HG02798 (cell line): ENCODE results near the gene GBP4.

ENCODE experiments used
- ATAC-seq: cut with Tn5 transposase; IDR thresholded peaks from one replicate; pipeline ENCODE4 v1.9.1; 2021; ENCODE audit warnings: mild to moderate bottlenecking; ENCODE audit not compliant: unreplicated experiment, poor library complexity

Gene GBP4

DNA sequence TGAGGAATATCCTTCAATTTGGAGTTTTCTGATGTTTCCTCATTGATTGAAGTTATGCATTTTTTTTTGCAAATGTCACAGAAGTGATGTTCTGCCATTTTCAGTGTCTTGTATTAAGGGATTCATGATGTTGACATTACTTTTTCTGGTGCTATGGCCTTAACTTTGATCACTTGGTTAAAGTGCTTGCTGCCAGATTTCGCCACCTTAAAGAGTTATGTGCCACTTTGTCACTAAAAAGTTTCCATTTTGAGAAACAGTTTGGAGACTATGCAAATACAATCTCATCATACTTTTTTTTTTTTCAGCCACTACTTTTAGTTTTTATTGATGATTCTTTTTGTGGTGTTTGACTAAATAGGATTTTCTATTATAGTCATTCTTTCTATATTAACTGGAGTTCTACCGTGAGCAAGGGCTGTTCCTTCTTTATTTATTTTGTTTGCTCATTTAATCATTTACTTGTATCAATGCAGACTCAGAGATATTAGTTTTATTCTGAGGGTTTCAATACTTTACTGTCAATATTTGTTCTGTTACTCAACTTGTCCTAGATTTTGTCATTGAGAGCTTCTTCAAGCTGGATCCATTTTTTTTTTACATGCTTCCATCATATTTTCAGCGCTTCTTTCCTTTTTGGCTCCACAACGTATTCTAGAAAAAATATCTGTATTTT, 26.1 kb downstream of the GBP4 start:
- ATAC-seq, result no peak

DNA sequence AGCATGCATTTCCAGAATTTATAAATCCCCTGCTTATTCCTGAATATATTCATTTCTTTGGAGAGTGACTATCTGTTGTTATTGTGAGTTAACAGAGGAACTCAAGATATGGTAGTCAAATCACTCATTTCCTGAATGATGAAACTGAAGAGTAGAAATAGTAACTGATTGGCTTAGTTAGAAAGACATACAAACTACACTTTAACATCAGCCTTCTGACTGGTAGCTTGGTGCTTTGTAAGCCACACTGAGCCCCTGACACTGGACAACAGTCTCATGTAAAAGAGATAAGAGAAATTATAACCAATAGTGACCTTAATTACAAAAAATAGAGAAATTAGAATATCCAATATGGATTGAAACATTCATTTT, 27.7 kb downstream of the GBP4 start:
- no peak for ATAC-seq

DNA sequence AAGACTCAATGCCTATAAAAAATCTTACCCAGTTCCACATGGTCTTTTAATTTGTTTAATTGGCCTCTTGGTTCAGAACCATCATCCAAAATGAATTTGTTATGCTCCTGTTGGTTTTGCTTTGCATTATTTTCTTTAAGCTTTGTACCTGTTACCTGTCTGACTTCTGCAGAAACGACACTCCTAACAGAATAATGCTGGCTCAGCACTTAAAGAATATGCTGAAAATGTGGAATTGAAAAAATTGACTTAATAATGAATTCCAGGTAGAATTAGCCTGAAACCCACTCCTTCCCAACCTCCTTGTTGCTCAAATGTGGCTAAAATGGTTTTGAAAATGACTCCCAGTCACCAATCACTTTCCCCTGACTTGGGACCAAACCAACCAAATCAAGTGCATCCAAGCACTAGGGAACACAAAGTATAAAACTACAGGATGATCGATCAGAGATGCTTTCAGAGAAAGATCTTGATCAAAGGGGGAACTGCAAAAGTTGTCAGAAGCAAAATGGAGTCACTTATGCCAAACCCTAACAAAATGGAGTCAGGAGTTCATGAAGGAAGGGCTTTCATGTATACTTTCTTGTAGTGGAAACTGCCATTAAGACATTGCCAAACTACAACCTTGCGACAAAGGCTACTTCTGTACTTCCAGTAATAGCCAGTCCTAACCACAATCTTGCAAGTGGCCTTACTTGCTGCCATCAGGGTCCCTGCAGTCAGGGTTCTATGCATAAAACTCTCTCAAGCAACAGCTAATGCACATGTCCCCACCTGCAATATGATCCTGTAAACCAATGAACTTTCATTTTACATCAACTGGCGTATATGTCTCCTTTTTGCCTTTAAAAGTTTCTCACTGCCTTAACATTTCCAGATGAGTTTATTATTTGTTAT, 28.3 kb downstream of the GBP4 start:
- no peak for ATAC-seq

DNA sequence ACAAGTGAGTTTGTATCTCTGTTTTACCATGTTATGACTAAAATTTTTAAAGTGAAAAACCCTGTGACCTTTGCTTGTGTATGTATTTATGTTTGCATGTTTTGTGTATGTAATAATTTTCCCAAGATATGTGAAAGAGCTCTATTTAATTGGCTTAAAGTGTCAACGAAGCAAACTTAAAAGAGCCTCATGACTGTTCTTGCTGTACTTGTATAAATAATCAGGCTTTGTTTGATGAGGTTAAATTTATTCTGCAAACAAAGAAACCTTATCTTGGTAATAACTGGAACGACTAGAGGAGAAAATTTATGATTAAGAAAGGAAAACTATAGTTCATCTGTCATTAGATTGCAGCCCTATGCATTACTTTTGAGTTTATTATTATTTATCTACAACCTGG, 29.6 kb downstream of the GBP4 start:
- ATAC-seq, result no peak

DNA sequence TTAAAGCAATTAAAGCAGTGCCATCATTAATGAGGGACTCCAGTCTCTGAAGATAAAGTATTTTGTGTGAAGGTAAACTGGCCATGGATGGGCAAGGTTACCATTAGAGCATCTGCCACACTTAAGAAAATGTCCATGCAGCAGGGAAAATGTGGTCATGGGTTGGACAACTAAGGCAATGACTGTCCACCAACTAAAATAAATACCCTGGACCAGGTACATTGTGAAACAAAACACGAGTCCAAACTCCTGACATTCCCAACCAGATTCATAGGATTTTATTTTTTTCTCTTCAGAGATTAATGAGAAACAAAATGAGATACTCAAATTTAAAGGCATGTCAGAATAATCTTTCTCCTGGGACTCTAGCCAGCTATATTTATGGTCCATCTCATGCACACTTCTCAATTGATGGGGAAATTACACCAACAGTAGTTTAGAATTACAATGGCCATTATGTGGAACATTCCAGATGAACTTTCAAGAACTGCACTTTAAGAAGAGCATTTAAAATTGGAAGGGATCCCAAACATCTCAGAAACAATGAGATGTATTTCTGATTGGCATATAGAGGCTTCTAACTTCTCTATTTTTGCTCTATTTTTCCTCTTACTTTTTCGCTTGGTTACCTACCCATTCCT, 31.0 kb downstream of the GBP4 start:
- ATAC-seq, result no peak

DNA sequence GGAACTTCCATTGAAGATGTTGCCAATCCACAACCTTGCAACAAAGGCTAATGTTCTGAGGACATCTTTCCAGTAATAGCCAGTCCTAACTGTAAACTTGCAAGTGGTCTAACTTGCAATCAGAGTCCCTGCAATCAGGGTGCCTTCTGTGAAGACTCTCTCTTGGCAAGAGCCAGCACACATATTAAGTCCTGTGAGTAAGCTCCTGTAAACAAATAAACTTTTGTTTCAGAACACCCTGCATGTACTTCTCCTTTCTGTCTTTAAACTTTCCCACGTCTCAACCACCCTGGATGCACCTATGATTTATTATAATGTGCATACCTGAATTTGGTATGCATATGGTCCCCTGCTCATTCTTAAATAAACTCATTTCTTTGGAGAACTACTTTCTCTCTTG, 32.0 kb downstream of the GBP4 start:
- ATAC-seq, result no peak

DNA sequence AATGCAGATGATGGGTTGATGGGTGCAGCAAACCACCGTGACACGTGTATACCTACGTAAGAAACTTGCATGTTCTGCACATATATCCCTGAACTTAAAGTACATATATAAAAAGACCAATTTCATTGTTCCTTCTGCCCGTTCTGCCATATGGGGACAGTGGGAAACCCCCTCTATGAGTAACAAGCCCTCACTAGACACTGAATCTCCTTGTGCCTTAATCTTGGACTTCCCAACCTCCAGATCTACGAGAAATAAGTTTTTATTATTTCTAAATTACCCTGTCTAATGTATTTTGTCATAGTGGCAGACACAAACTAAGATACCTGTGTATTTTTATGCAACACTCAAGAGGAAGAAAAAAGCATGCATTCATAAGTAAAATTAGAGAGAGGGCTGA, 32.9 kb downstream of the GBP4 start:
- no peak for ATAC-seq

DNA sequence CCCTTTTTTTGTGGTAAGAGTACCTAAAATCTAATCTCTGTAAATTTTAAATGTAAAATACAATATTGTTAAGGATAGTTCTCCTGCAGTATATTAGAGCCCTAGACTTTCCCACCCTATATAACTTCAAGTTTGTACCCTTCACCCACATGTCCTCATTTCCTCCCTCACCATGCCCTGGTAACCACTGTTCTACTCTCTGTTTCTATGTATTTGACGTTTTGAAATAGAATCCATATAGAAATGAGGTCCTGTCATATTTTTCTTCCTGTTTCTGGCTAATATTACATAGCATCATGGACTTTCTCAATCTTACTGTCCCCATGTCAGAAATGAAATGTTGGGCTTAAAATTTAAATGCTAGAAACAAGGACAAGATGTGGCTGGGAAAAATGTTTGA, 47.7 kb downstream of the GBP4 start:
- ATAC-seq, result no peak

DNA sequence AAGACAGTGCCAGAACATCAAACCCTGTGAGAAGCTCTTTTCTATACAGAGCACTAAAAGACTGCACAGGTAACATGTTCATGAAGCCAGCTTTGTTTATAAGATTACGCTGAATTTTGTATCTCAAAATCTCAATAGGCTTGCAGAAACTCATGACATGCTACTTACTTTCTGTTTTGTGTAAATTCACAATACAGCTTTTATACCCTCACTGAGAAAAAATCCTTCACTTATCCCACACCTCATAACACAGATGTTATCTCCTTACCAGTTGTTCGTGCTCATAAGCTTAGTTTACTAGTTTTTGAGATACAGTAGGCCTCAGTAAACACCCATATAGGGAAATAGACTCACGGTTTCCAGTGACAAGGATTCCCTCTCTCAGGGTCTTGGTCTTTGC, 48.8 kb downstream of the GBP4 start:
- ATAC-seq, result no peak

DNA sequence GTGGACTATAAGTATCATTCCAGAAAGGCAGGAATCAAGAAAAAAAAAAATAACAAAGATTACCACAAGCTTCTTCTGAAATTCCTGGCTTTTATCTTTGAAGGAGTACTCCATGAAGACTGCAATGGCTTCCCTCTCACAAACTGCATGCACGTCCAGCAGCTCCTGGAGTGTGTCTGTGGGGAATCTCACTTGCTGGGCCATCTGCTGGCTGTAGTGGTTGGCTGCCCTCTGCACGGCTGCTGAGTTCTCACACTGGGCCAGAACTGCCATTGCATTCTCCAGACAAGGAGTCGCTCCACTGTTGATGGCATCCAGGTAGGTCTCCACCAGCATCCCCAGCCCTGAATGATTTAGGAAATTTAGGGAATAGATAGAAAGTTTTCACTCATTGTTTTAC, 49.5 kb downstream of the GBP4 start:
- ATAC-seq, result no peak

DNA sequence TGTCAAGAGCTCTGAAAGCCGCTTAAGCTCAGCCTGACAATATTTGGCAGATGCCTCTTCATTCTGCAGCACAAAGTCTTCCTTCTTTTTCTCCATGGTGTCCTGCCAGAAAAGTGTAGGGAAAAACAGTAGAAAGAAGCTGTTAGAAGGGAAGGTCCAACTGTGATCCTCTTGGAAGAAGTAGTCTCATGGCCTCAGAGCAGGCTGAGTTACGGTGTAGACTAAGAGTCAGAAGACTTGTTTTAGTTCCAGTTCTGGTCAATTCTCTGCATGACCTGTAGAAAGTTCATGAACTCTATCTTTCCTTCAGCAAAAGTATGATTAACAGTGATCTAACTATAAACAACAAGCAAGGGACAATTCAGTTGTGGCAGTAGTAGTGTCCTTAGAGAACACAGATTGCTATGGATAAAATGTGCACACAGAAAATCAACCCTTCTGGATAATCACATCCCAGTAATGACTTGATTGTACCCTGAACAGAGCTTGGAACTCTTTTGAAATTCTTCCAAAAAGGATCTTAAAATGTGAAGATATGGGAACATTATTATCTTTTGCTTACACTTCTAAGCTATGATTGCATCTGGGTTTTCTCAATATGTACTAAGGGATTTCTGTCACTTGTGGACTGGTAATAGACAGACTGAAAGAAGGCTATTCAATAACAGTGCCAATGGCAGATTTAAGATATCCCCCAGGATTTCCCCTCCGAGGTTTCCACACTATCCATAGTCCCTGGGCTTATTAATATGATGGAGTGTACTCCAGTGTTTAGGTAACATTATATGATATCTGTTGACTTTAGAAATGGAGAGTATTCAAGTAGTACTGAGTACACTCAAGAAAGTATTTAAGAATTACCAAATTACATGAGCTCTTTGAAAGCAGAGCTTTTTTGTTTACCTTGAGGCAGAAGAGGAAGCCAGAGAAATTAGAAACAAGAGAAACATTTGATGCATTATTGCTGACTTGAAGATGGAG, 50.8 kb downstream of the GBP4 start:
- no peak for ATAC-seq

DNA sequence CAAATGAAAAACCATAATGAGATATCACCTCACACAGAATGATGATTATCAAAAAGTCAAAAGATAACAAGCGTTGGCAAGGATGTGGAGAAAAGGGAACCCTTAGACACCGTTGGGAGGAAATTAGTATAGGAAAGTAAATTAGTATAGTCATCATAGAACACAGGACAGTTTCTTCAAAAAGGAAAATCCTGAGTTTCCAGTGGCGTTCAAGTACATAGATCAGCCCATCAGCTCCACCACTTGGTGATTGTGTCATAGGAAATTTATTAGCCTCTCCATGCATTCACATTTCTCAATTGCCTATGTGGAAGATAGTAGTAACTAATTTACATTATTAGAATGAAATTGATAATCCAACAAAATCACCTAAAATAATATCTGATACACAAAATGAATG, 52.0 kb downstream of the GBP4 start:
- no peak for ATAC-seq

DNA sequence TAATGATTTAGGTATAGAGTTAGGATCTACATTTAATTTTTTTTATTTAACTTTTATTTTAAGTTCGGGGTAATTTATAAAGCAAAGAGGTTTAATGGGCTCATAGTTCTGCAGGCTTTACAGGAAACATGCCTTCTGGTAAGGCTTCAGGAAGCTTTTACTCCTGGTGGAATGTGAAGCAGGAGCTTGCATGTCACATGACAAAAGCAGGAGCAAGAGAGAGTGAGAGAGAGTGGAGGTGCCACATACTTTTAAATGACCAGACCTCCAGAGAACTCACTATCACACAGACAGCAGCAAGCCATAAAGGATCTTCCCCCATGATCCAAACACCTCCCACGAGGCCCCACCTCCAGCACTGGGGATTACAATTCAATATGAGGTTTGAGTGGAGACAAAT, 55.3 kb downstream of the GBP4 start:
- no peak for ATAC-seq

DNA sequence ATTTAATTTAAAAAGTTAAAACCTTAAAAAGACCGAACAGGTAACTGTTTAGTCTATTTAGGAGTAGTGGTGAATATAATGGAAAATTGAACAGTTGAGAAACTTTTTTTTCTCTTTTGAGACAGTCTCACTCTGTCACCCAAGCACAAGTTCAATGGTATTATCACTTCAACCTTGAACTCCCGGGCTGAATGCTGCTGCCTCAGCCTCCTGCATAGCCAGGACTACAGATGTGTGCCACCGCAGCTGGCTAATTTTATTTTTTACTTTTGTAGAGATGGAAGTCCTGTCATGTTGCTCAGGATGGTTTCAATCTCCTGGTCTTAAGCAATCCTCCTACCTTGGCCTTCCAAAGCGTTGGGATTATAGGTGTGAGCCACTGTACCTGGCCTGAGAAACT, 56.6 kb downstream of the GBP4 start:
- ATAC-seq, result no peak

DNA sequence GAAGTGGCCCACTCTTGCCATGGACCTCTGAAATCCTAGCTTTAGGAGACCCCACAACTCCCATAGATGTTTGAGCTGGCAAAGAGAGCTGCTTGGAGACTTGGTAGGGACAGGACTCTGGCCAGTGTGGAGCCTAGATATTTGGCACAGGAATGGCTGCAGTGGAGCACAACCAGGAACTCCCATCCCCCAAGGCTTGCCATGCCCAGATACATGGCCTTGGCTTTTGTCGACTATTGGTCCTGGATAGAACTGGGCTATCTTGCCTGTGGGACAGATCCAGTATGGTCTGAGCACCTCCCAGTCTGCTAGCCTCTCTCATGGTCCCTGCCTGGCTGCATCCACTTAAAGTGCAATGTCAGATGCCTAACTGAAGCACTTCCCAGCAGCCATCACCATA, 65.0 kb downstream of the GBP4 start:
- no peak for ATAC-seq
